Testis (tissue), 2 donors: Measurements from ENCODE around the gene RBFOX1.

Experiments used
- CTCF ChIP-seq, 3 experiments: fragments of 450-650 bp in 2 of 3; fragments of 200-600 bp in 1 of 3; sonication (generic) in 1 of 3; IDR thresholded peaks; one replicate each; pipeline ENCODE4 v1.5.1; 2016 to 2019; ENCODE audit warnings: antibody characterized with exemption in 3 of 3, mild to moderate bottlenecking in 2 of 3, moderate library complexity in 1 of 3
- POLR2A ChIP-seq: fragments of 450-650 bp; IDR thresholded peaks from one replicate; pipeline ENCODE4 v1.6.1; 2017; ENCODE audit warnings: antibody characterized with exemption, mild to moderate bottlenecking, moderate library complexity

GRCh38 chr16:7503666-7504065 lies 171.0 kb downstream of the RBFOX1 start:
- TF ChIP-seq CTCF (IDR thresholded peaks at IDR 0.05) (no peak), POLR2A (no peak)
